Stimulated activated CD4-positive, alpha-beta T cell treated with anti-CD3 and anti-CD28 coated beads, Interleukin-4, amount 100 ng/mL, for 24 hours (primary cell): ENCODE measurements around the gene KIF13A.

Source experiments
- DNase-seq: peaks from one replicate; pipeline ENCODE4 v3.0.0-alpha.2; 2020

KIF13A gene

DNA sequence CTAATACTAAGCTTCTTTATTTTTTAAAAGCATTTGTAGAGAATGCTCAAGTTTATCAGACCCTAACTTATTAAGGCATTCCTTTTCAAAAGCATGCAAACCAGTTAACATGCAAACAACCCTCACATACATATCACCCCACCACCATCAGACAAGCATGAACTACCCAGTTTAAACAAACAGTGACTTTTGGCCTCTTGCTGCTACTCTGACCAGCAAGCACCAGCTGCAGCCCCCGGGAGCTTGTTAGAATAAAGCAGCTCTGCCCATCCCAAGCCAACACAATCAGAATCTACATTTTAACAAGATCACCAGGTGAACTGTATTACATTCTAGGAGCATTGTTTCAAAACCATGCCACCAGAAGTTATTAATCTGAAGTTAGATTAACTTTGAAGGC is 274.9 kb downstream of the KIF13A start:
- DNase-seq: no peak

DNA sequence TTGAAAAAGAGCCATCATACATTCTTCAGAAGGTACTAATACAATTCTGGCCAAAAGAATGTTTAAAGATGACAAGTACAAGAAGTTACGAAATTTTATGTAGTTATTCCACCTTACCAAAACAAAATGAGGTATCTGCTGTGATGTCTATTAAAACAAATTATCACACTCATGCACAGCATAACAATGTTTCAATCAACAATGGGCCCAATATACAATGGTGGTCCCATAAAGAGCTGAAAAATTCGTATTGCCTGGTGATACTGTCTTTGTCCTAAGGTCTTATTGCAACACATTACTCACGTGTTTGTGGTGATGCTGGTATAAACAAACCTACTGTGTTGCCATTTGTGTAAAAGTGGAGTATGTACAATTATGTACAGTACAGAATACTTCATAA is 277.1 kb downstream of the KIF13A start:
- no peak for DNase-seq

- DNase-seq: no peak
Measured at GRCh38 chr6:17709476-17709875, 278.0 kb downstream of the KIF13A start.
